ENCODE measurements around the gene GNAO1.
A peak's percentile ranks its signal among the peaks of the same experiment; 100 is the strongest.

The GNAO1 gene

DNA sequence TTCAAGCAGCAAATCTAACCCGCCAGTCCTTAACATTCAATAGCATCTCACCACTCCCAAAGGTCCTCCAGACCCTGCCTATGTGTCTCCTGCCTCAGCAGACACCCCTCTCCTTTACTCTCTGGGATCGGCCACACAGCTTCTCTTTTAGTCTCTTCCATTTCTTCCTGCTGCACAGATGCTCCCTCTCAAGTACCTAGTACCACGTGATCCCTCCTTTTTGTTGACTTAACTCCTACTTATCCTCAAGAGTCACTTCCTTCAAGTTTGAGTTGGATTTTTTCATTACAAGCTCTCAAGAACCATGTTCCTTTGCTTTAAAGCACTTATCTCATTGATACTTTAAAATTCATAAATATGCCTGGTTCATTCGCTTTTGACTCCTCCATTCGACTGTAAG, 209.2 kb downstream of the GNAO1 start:
- TF ChIP-seq ZFX (IDR thresholded peaks at IDR 0.05; ENCODE audit: borderline replicate concordance) (no peak), CTCF (IDR thresholded peaks at IDR 0.05) (no peak)
- H3K27ac ChIP-seq, result no peak overlapping the region

GRCh38 chr16:56401482-56401881, 210.2 kb downstream of the GNAO1 start:
- TF ChIP-seq CTCF (IDR thresholded peaks at IDR 0.05) (peak; percentile 46), ZFX (IDR thresholded peaks at IDR 0.05; ENCODE audit: borderline replicate concordance) (no peak)
- H3K27ac ChIP-seq, result no peak overlapping the region

DNA sequence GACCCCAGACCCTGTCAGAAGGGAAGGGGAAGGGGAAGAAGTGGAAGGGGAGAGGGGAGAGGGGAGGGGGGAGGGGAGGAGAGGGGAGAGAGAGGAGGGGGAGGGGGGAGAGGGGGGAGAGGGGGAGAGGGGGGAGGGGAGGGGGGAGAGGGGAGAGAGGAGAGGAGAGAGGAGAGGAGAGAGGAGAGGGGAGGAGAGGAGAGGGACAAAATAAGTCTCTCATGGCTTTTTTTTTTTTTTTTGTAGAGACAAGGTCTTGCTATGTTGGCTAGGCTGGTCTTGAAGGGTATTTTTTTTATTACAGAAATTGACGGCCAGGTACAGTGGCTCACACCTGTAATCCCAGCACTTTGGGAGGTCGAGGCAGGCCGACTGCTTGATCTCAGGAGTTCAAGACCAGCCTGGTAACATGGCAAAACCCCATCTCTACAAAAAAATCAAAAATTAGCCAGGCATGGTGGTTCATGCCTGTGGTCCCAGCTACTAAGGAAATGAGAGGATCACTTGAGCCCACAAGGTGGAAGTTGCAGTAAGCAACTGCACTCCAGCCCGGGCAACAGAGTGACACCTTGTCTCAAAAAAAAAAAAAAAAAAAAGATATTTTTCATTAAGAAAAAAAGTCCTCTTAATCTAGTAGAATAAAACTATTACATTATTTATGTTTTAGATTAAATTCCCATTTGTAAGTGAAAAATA, 214.8 kb downstream of the GNAO1 start:
- H3K27ac ChIP-seq, result no peak overlapping the region
- TF ChIP-seq CTCF (IDR thresholded peaks at IDR 0.05) (no peak), ZFX (IDR thresholded peaks at IDR 0.05; ENCODE audit: borderline replicate concordance) (no peak)
